Karpas-422 (cell line): ENCODE data around the gene CRISP2. TPM values are rescaled to one million over a fixed set of nuclear protein-coding genes. Genes with fewer than 3 reads are reported as not detected.

ENCODE experiments used
- DNase-seq: peaks from one replicate; pipeline ENCODE4 v3.0.0-alpha.2; 2015
- H2AFZ ChIP-seq: fragments of 200-600 bp; sonication (generic); 2 replicates; pipeline ENCODE4 v1.6.1; 2014; ENCODE audit warnings: antibody characterized with exemption, low read length, mixed read lengths
- H3K27ac ChIP-seq: fragments of 200-600 bp; sonication (generic); 2 replicates; pipeline ENCODE4 v1.5.1; 2014; ENCODE audit warnings: mild to moderate bottlenecking, low read length, moderate library complexity
- H3K27me3 ChIP-seq: fragments of 200-600 bp; sonication (generic); 2 replicates; pipeline ENCODE4 v1.6.1; 2014; ENCODE audit warnings: low read length, mixed read lengths
- H3K36me3 ChIP-seq: fragments of 200-600 bp; sonication (generic); 2 replicates; pipeline ENCODE4 v1.6.1; 2014; ENCODE audit warnings: low read length, mixed read lengths; ENCODE audit not compliant: insufficient read depth
- H3K4me1 ChIP-seq: fragments of 200-600 bp; sonication (generic); 2 replicates; pipeline ENCODE4 v1.6.1; 2014; ENCODE audit warnings: mild to moderate bottlenecking, low read length, mixed read lengths
- H3K4me2 ChIP-seq: fragments of 200-600 bp; sonication (generic); 2 replicates; pipeline ENCODE4 v1.6.1; 2014; ENCODE audit warnings: low read length, low read depth, mild to moderate bottlenecking; ENCODE audit not compliant: poor library complexity, severe bottlenecking
- H3K4me3 ChIP-seq: fragments of 200-600 bp; sonication (generic); 2 replicates; pipeline ENCODE4 v1.5.1; 2014; ENCODE audit warnings: mild to moderate bottlenecking, antibody characterized with exemption, low read length, mixed read lengths
- H3K79me2 ChIP-seq: fragments of 200-600 bp; sonication (generic); 2 replicates; pipeline ENCODE4 v1.6.1; 2014; ENCODE audit warnings: mild to moderate bottlenecking, low read length, mixed read lengths
- H3K9ac ChIP-seq: fragments of 200-600 bp; sonication (generic); 2 replicates; pipeline ENCODE4 v1.6.0; 2014; ENCODE audit warnings: low read length
- H3K9me2 ChIP-seq: fragments of 200-600 bp; sonication (generic), shearing (Covaris generic); replicated peaks from 2 replicates; pipeline ENCODE4 v1.6.0; 2014; ENCODE audit warnings: mild to moderate bottlenecking, low read length, moderate library complexity; ENCODE audit not compliant: insufficient read depth
- H3K9me3 ChIP-seq: fragments of 300-700, 200-600 bp; sonication (generic); 2 replicates; pipeline ENCODE4 v1.6.1; 2014; ENCODE audit warnings: low read length, mixed read lengths
- H4K20me1 ChIP-seq: fragments of 200-600 bp; sonication (generic); 2 replicates; pipeline ENCODE4 v1.6.1; 2014; ENCODE audit warnings: mild to moderate bottlenecking, antibody characterized with exemption, low read length, low read depth; ENCODE audit not compliant: insufficient read depth
- total RNA-seq: library from RNA; depleted of rRNA; stranded (reverse); fragments of >200 nt; shearing (Covaris generic); gene quantifications from 2 replicates; pipeline ENCODE4 v1.2.3, GENCODE V29; 2014; ENCODE audit warnings: low replicate concordance

The CRISP2 gene
- total RNA-seq, 1 experiment from 2014 or later = not detected

- Histone ChIP-seq H3K27me3 (no peaks in the 10 kb centered on the region), H3K9ac (no peak overlapping the region), H4K20me1 (no peaks in the 10 kb centered on the region), H3K9me2 (no peaks in the 10 kb centered on the region), H2AFZ (no peak overlapping the region), H3K36me3 (no peaks in the 10 kb centered on the region), H3K4me2 (no peak overlapping the region), H3K79me2 (no peaks in the 10 kb centered on the region), H3K4me3 (no peak overlapping the region), H3K27ac (no peak overlapping the region), H3K9me3 (no peaks in the 10 kb centered on the region), H3K4me1 (no peaks in the 10 kb centered on the region)
- no peak for DNase-seq
Measured at GRCh38 chr6:49653438-49653837, 59.9 kb downstream of the CRISP2 start.

DNA sequence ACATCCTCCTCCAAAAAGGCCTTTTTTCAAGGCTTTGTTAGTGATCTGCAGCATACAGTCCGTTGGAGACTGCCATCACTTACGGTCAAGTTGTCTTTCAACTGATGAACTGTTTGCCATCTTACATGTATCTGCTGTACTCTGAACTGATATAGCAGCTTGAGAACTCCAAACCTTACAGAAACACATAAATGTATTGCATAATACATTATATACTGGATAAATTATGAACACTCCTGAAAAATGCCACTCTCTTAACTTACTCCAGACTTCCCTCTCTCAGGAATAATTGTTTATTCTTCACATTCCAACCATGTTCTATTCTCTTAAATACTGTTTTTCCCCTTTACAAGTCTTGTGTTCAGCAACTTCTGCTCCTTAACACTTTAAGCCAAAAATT lies 62.1 kb downstream of the CRISP2 start:
- Histone ChIP-seq H3K79me2 (no peaks in the 10 kb centered on the region), H3K27ac (no peak overlapping the region), H3K27me3 (no peaks in the 10 kb centered on the region), H3K36me3 (no peaks in the 10 kb centered on the region), H3K9me3 (no peaks in the 10 kb centered on the region), H3K4me1 (no peaks in the 10 kb centered on the region), H3K4me2 (no peak overlapping the region), H4K20me1 (no peaks in the 10 kb centered on the region), H3K9me2 (no peaks in the 10 kb centered on the region), H2AFZ (no peak overlapping the region), H3K4me3 (no peak overlapping the region), H3K9ac (no peak overlapping the region)
- DNase-seq = no peak

- no peaks in the 10 kb centered on the region for H3K79me2 ChIP-seq
- no peaks in the 10 kb centered on the region for H3K9me3 ChIP-seq
- no peak overlapping the region for H3K4me3 ChIP-seq
- no peak overlapping the region for H2AFZ ChIP-seq
- H3K9ac ChIP-seq = no peak overlapping the region
- no peak overlapping the region for H3K27ac ChIP-seq
- H3K4me1 ChIP-seq = no peaks in the 10 kb centered on the region
- no peaks in the 10 kb centered on the region for H4K20me1 ChIP-seq
- H3K4me2 ChIP-seq = no peak overlapping the region
- no peaks in the 10 kb centered on the region for H3K36me3 ChIP-seq
- no peak for DNase-seq
- no peaks in the 10 kb centered on the region for H3K9me2 ChIP-seq
- no peaks in the 10 kb centered on the region for H3K27me3 ChIP-seq
Measured at GRCh38 chr6:49649988-49650387, 63.4 kb downstream of the CRISP2 start.

DNA sequence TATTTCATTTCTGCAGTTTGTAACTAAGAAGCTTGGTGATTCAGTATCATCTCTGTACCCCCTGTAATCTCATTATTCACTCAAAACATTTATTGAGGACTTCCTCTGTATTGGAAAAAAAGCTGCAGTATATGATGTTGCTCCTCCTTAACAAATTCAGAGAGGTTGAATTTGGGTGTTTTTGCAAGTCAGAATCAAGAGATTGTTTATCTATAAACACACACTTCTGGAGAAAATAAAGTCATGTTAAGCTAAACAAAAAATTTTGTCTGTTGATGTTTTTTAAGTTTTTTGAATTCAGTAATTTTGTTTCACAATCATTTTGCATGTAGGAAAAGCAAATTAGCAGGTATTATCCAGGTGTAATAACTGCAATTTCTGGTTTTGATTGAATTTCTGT lies 65.3 kb downstream of the CRISP2 start:
- H2AFZ ChIP-seq = no peak overlapping the region
- H3K79me2 ChIP-seq = no peaks in the 10 kb centered on the region
- no peaks in the 10 kb centered on the region for H3K9me2 ChIP-seq
- H3K27ac ChIP-seq = no peak overlapping the region
- H3K9ac ChIP-seq = no peak overlapping the region
- H3K4me3 ChIP-seq = no peak overlapping the region
- no peaks in the 10 kb centered on the region for H3K36me3 ChIP-seq
- H3K4me1 ChIP-seq = no peaks in the 10 kb centered on the region
- H3K9me3 ChIP-seq = no peaks in the 10 kb centered on the region
- H3K4me2 ChIP-seq = no peak overlapping the region
- no peak for DNase-seq
- H4K20me1 ChIP-seq = no peaks in the 10 kb centered on the region
- H3K27me3 ChIP-seq = no peaks in the 10 kb centered on the region

DNA sequence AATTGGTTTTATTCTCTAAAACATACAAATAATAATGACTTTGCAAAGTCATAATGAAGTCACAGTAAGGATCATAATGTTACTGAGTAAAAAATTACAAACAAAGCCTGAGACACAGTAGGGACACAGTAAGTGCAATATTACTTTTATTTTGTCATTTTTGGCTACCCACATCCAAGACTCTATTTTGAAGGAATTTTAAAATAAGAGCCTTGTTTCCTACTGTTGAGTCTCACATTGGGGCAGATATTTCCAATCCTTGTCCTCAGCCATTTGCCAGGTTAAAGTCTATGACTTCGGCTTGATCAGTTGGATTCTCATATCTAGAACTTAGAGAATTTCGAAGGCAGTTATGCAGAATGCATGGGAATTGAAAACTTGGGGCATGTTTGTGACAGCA lies 65.9 kb downstream of the CRISP2 start:
- no peak overlapping the region for H3K4me3 ChIP-seq
- H3K27ac ChIP-seq = no peak overlapping the region
- H3K79me2 ChIP-seq = no peaks in the 10 kb centered on the region
- no peaks in the 10 kb centered on the region for H3K36me3 ChIP-seq
- no peaks in the 10 kb centered on the region for H4K20me1 ChIP-seq
- H3K9ac ChIP-seq = no peak overlapping the region
- no peak overlapping the region for H3K4me2 ChIP-seq
- no peaks in the 10 kb centered on the region for H3K4me1 ChIP-seq
- H3K27me3 ChIP-seq = no peaks in the 10 kb centered on the region
- no peaks in the 10 kb centered on the region for H3K9me3 ChIP-seq
- no peaks in the 10 kb centered on the region for H3K9me2 ChIP-seq
- DNase-seq = no peak
- H2AFZ ChIP-seq = no peak overlapping the region

GRCh38 chr6:49646942-49647341 lies 66.4 kb downstream of the CRISP2 start:
- Histone ChIP-seq H3K27me3 (no peaks in the 10 kb centered on the region), H2AFZ (no peak overlapping the region), H3K36me3 (no peaks in the 10 kb centered on the region), H3K9me3 (no peaks in the 10 kb centered on the region), H4K20me1 (no peaks in the 10 kb centered on the region), H3K9me2 (no peaks in the 10 kb centered on the region), H3K4me1 (no peaks in the 10 kb centered on the region), H3K4me2 (no peak overlapping the region), H3K27ac (no peak overlapping the region), H3K79me2 (no peaks in the 10 kb centered on the region), H3K4me3 (no peak overlapping the region), H3K9ac (no peak overlapping the region)
- DNase-seq = no peak

- no peaks in the 10 kb centered on the region for H3K36me3 ChIP-seq
- no peak for DNase-seq
- no peak overlapping the region for H2AFZ ChIP-seq
- no peaks in the 10 kb centered on the region for H3K9me3 ChIP-seq
- no peaks in the 10 kb centered on the region for H3K79me2 ChIP-seq
- no peaks in the 10 kb centered on the region for H4K20me1 ChIP-seq
- no peaks in the 10 kb centered on the region for H3K27me3 ChIP-seq
- no peak overlapping the region for H3K4me2 ChIP-seq
- H3K27ac ChIP-seq = no peak overlapping the region
- no peak overlapping the region for H3K9ac ChIP-seq
- H3K4me3 ChIP-seq = no peak overlapping the region
- H3K4me1 ChIP-seq = no peaks in the 10 kb centered on the region
- no peaks in the 10 kb centered on the region for H3K9me2 ChIP-seq
Measured at GRCh38 chr6:49646130-49646824, 67.1 kb downstream of the CRISP2 start.

- Histone ChIP-seq H3K9ac (no peak overlapping the region), H3K79me2 (no peaks in the 10 kb centered on the region), H2AFZ (no peak overlapping the region), H3K27me3 (no peaks in the 10 kb centered on the region), H4K20me1 (no peaks in the 10 kb centered on the region), H3K4me3 (no peak overlapping the region), H3K4me2 (no peak overlapping the region), H3K4me1 (no peaks in the 10 kb centered on the region), H3K27ac (no peak overlapping the region), H3K9me3 (no peaks in the 10 kb centered on the region), H3K9me2 (no peaks in the 10 kb centered on the region), H3K36me3 (no peaks in the 10 kb centered on the region)
- DNase-seq = no peak
Measured at GRCh38 chr6:49645139-49645538, 68.2 kb downstream of the CRISP2 start.
